Sigmoid colon (tissue), 4 donors: ENCODE results near the gene TEC.

Source experiments
- CTCF ChIP-seq, 4 experiments: fragments of 450-650 bp in 3 of 4; fragments of 200-600 bp in 1 of 4; IDR thresholded peaks; one replicate each; pipeline ENCODE4 v1.5.1; 2016 to 2019; ENCODE audit warnings: antibody characterized with exemption in 4 of 4, mild to moderate bottlenecking in 3 of 4, moderate library complexity in 2 of 4
- EP300 ChIP-seq, 4 donors: sonication (generic); formaldehyde crosslinking; IDR thresholded peaks; one replicate each; pipeline ENCODE4 v1.6.1; 2017; ENCODE audit warnings: antibody characterized with exemption in 4 of 4
- POLR2A ChIP-seq, 2 donors: fragments of 450-650 bp; IDR thresholded peaks; one replicate each; pipeline ENCODE4 v1.6.1; 2016; ENCODE audit warnings: antibody characterized with exemption in 2 of 2, mild to moderate bottlenecking in 2 of 2, moderate library complexity in 2 of 2

- TF ChIP-seq EP300 (IDR thresholded peaks at IDR 0.05) (no peak), CTCF (IDR thresholded peaks at IDR 0.05) (no peak), POLR2A (IDR thresholded peaks at IDR 0.05) (no peak)
These were observed 64.5 kb downstream of the TEC start for GRCh38 chr4:48205107-48205506.
